GM19035 (cell line): Measurements from ENCODE around the gene TRIO.

Experiments used
- ATAC-seq: cut with Tn5 transposase; IDR thresholded peaks from one replicate; pipeline ENCODE4 v1.9.1; 2021; ENCODE audit not compliant: unreplicated experiment

The TRIO gene

DNA sequence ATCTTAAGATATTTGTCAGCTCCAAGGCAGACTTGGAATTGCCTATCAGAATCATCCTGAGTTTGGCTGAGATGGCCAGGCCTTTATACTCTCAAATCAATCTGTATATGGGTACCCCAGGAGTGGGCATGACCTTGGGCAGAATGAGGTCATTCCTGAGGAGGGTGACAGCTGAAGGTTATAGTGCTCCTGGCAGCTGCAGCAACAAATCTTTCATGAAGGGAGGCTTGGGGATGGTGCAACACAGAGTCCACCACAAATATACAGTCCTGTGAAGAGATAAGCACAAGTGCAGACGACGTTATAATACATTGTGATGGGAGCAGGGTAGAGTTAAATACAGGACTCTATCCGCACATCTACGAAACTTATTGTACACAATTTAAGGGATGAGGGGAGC lies 21.1 kb upstream of the TRIO start:
- no peak for ATAC-seq

GRCh38 chr5:14123551-14123950 lies 19.6 kb upstream of the TRIO start:
- no peak for ATAC-seq

DNA sequence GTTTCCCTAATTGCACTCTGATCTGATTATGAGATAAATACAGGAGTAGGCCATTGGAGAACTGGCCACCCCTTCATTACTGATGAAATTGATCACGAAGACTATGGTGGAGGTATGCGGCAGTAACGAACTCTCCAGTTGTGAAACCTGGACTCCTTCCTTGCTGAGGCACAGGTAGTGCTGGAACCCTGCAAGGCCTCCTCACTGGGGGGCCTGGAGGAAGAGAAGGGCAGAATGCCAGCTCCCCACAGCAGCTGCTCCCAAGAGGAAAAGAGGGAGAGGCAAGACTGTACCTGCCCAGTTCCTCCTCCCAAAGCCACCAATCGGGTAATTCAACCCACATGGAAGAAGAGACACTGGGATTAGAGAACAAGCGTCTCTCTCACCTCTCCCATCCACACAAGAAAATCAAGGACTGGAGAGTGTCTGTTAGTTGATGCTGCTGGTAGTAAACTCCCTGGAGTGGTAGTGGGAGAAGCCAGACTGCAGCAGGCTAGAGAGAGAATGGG lies 19.1 kb upstream of the TRIO start:
- ATAC-seq: no peak

DNA sequence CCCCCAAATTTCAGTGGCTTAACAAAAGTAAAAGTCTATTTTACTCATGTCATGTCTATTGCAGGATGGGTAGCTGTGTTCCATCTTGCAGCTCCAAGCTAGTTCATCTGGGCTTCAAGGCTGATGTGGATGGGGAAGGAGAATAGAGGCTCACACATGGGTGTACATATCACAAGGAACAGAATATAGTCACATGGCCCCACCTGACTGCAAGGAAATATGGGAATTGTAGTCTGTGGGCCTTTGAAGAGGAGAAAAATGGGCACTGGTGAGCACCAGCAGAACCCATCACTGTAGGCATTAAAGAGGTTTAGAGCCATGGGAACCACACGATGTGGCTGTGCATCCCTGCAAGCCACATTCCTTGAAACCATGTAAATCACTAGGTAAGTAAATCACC lies 17.9 kb upstream of the TRIO start:
- no peak for ATAC-seq

DNA sequence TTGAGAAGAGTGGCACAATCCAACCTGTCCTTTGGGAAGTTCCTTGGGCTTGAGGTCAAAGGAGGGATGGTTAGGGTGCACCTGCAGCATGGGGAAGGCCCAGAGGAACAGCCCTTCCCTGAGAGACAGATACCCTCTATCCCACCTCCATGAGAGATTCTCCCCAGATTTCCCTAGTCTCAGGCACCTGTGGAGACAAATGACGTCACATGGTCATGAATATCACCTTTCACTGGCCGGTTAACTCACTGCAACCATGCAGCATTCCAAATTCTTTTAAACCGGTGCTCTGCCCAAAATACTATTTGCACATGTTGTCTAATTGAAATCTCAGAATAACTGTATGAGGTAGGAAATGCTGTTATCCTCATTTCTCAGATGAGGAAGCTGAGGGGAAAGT lies 15.6 kb upstream of the TRIO start:
- no peak for ATAC-seq

DNA sequence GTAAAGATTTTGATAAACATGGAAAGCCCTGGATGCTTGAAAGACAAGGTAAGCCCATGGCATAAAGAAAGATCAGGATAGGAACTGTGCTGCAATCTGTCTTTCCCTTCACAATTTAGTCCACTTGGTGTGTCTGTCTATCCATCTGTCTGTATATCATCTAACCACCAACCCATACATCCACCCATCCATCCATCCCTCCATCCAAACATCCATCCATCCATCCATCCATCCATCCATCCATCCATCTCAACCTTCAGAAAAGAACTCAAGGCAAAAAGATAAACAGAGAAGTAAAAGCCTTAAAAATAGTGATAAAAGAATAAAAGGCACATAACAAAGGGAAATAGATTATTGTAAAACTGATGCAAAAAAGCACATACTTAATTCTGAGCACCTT lies 15.1 kb upstream of the TRIO start:
- no peak for ATAC-seq

DNA sequence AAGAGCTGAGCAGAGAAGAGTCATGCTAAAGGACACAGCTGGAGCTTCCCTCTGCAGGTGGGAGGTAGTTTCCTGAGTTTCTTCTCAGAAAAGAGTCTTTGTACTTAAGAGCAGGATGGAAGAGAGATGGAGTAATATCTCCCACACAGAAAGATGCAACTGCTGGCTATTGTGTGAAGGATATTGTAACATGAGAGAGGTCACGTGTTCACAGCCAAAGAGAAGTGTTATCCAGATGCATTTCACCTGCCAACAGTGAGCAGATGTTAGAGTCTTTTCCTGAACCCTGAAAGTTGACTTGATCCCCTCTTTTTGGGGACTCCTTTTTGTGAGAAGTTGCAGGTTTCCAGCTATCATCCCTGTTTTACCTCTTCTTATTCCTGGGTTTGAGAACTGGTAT lies 14.0 kb upstream of the TRIO start:
- no peak for ATAC-seq

DNA sequence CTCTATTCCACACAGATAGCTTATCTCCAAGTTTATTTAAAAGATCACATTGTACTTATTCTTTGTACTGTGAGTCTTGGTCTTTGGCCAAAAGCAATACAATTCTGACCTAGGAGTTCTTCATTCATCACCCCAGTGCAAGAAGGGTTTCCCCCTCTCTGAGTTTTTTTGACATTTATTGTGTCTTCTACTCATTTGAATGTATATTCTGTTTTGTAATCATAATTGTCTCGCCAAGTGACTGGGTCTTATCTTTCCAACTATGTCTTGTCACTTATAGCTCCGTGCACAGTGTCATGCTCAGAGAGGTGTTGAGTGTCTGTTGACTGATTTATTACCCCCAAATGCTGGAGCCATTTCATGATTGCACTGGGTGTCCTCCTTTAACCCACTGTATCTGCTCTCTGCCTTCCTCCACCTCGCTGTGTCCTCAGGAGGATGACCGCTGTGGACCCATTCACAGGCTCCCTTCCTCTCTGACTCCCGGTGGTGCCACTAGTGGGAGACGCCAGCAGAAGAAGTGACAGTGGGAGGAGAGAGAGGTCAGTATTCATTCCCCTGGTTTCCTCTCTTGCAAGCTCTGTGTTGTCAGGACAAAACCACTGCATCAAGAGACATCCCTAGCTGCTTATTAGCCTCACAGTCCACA lies 11.2 kb upstream of the TRIO start:
- ATAC-seq: no peak

DNA sequence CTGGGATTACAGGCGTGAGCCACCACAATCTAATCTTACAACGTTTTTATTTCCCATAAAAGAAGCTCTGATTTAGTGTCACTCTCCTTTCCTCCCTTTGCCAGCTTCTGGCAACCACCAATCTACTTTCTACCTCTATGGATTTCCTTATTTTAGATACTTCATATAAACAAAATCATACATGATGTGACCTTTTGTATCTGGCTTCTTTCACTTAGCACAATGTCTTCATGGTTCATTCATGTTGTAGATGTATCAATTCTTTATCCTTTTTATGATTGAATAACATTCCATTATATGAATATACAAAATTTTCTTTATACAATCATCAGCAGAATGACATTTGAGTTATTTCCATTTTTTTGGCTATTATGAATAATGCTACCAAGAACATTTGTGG lies 9.7 kb upstream of the TRIO start:
- ATAC-seq: no peak

DNA sequence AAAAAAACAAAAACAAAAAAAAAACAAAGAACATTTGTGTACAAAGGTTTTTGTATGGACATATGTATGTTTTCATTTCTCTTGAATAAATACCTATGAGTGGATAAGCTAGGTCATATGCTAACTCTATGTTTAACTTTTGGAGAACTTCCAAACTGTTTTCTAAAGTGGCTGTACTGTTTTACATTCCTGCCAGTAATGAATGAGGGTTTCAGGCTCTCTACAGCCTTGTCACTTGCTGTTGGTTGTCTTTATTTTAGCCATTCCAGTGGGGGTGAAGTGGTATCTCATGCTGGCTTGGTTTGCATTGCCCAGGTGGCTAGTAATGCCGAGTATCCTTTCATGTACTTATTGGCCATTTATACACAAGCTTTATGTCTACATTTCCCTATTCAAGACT lies 9.1 kb upstream of the TRIO start:
- ATAC-seq: no peak

- no peak for ATAC-seq
These were observed 8.4 kb upstream of the TRIO start for GRCh38 chr5:14134771-14135170.

GRCh38 chr5:14135621-14136020 lies 7.5 kb upstream of the TRIO start:
- ATAC-seq: no peak

GRCh38 chr5:14136228-14136627 lies 6.9 kb upstream of the TRIO start:
- no peak for ATAC-seq

GRCh38 chr5:14138608-14139540 lies 4.3 kb upstream of the TRIO start:
- no peak for ATAC-seq

DNA sequence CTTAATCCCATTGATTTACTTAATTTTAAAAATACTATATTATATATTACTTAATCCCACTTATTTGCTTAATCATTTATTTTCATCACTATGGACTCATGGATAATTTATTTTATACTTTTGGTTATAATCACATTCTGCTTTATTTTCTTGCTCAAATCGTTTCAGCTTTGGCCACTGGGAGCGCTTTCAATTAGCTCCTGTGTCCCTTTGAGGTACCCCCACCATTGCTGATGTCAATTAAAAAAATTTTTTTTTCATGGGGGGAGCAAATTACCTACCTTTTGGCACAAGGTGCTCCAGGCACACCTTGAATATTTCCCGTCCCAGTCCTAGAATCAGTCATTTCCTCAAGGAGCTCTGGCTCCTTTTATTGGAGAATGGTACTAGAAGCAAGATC lies 1.4 kb upstream of the TRIO start:
- ATAC-seq: no peak

- ATAC-seq: peak; percentile 0
These were observed 828 bp upstream of the TRIO start for GRCh38 chr5:14142202-14142826.

GRCh38 chr5:14143546-14143840 lies 351 bp downstream of the TRIO start:
- ATAC-seq: peak; percentile 14

GRCh38 chr5:14143841-14144585 lies 871 bp downstream of the TRIO start:
- ATAC-seq: peak; percentile 20

- peak; percentile 51 for ATAC-seq
These were observed 1.7 kb downstream of the TRIO start for GRCh38 chr5:14144586-14145434.
